ENCODE results near the gene GP1BB. TPM values are rescaled to one million over a fixed set of nuclear protein-coding genes. Genes with fewer than 3 reads are reported as not detected.

The GP1BB gene
- total and polyA plus RNA-seq, 2 of the 13 experiments (the other 11 are each of a cell fraction or from before 2014, with no cell fraction given) = not detected

DNA sequence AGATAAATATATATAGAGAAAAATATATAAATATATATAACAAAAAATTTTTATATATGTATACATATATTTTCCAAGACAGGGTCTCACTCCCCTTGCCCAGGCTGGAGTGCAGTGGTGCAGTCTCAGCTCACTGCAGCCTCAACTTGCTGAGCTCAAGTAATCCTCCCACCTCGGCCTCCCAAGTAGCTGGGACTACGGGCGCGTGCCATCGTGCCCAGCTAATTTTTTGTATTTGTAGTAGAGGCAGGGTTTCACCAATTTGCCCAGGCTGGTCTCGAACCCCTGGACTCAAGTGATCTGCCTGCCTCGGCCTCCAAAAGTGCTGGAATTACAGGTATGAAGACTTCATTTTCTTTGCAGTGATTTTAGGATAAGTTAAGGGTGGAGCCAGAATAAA, 47.9 kb upstream of the GP1BB start:
- no peak for ATAC-seq
- in situ Hi-C loops (cut with HindIII; ENCODE audit: extremely low pct_ligation_motif_present, low pct_unique_long_range_greater_than_20kb) (loop anchor here (5.0 kb wide), 1 partner anchor 47 kb away; the partner anchor contains the start of gene GP1BB), intact Hi-C loops (cut with micrococcal nuclease; ENCODE audit: unreplicated experiment) (no loop called here)
- 17% methylated on average over 7 of the region's 7 CpGs for WGBS (ENCODE audit: low lambda C conversion rate)
- ChIA-PET POLR2A (no interaction called here), CTCF (ENCODE audit: low intra/inter-chr PET ratio, low total read pairs) (no interaction called here)
- H3K27me3 ChIP-seq (ENCODE audit: control insufficient read depth in 1 of 2, insufficient read depth in 2 of 2, low read length in 2 of 2) = peaks cover 0 to 12% of the 10 kb centered on the region in 2 experiments; a peak in 4 of 5 replicates
- H3K27ac ChIP-seq (ENCODE audit: extremely low read length, insufficient read depth, low read length) = no peak overlapping the region
- no peak for FAIRE-seq
- TF ChIP-seq SP140L (CRISPR knock-in tag; IDR thresholded peaks at IDR 0.05; ENCODE audit: borderline replicate concordance) (no peak), NFYB (CRISPR knock-in tag; IDR thresholded peaks at IDR 0.05) (no peak), FOXC1 (CRISPR knock-in tag; IDR thresholded peaks at IDR 0.05; ENCODE audit: borderline replicate concordance) (no peak), HNRNPK (IDR thresholded peaks at IDR 0.05; ENCODE audit: low read depth, low read length, poor library complexity, severe bottlenecking) (no peak), ZFP37 (CRISPR knock-in tag; IDR thresholded peaks at IDR 0.05; ENCODE audit: borderline replicate concordance) (no peak), KDM2A (CRISPR knock-in tag; IDR thresholded peaks at IDR 0.05; ENCODE audit: borderline replicate concordance, low read depth) (no peak), POLR2AphosphoS5 (IDR thresholded peaks at IDR 0.05; ENCODE audit: low read depth, low read length) (no peak), FOXJ3 (CRISPR knock-in tag; IDR thresholded peaks at IDR 0.05; ENCODE audit: borderline replicate concordance) (no peak), ZNF251 (CRISPR knock-in tag; IDR thresholded peaks at IDR 0.05) (no peak), KAT8 (CRISPR knock-in tag; IDR thresholded peaks at IDR 0.05) (no peak), ZEB1 (IDR thresholded peaks at IDR 0.05; ENCODE audit: insufficient replicate concordance, low read depth) (no peak), PAX8 (CRISPR knock-in tag; IDR thresholded peaks at IDR 0.05; ENCODE audit: borderline replicate concordance) (no peak)
- TF ChIP-seq, protein P1, sequence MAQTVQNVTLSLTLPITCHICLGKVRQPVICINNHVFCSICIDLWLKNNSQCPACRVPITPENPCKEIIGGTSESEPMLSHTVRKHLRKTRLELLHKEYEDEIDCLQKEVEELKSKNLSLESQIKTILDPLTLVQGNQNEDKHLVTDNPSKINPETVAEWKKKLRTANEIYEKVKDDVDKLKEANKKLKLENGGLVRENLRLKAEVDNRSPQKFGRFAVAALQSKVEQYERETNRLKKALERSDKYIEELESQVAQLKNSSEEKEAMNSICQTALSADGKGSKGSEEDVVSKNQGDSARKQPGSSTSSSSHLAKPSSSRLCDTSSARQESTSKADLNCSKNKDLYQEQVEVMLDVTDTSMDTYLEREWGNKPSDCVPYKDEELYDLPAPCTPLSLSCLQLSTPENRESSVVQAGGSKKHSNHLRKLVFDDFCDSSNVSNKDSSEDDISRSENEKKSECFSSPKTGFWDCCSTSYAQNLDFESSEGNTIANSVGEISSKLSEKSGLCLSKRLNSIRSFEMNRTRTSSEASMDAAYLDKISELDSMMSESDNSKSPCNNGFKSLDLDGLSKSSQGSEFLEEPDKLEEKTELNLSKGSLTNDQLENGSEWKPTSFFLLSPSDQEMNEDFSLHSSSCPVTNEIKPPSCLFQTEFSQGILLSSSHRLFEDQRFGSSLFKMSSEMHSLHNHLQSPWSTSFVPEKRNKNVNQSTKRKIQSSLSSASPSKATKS (CRISPR knock-in tag; IDR thresholded peaks at IDR 0.05) = no peak
- TF ChIP-seq, protein P2, sequence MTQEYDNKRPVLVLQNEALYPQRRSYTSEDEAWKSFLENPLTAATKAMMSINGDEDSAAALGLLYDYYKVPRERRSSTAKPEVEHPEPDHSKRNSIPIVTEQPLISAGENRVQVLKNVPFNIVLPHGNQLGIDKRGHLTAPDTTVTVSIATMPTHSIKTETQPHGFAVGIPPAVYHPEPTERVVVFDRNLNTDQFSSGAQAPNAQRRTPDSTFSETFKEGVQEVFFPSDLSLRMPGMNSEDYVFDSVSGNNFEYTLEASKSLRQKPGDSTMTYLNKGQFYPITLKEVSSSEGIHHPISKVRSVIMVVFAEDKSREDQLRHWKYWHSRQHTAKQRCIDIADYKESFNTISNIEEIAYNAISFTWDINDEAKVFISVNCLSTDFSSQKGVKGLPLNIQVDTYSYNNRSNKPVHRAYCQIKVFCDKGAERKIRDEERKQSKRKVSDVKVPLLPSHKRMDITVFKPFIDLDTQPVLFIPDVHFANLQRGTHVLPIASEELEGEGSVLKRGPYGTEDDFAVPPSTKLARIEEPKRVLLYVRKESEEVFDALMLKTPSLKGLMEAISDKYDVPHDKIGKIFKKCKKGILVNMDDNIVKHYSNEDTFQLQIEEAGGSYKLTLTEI (CRISPR knock-in tag; conservative IDR thresholded peaks at IDR 0.05) = no peak
- TF ChIP-seq, protein P3, sequence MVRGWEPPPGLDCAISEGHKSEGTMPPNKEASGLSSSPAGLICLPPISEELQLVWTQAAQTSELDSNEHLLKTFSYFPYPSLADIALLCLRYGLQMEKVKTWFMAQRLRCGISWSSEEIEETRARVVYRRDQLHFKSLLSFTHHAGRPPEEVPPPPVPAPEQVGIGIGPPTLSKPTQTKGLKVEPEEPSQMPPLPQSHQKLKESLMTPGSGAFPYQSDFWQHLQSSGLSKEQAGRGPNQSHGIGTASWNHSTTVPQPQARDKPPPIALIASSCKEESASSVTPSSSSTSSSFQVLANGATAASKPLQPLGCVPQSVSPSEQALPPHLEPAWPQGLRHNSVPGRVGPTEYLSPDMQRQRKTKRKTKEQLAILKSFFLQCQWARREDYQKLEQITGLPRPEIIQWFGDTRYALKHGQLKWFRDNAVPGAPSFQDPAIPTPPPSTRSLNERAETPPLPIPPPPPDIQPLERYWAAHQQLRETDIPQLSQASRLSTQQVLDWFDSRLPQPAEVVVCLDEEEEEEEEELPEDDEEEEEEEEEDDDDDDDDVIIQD (CRISPR knock-in tag; IDR thresholded peaks at IDR 0.05; ENCODE audit: low read depth) = no peak
- no peak overlapping the region for H3K4me2 ChIP-seq (ENCODE audit: low read depth, low read length)
- no peaks in the 10 kb centered on the region for H4K20me1 ChIP-seq (ENCODE audit: insufficient read depth, low read length)
- no peaks in the 10 kb centered on the region for H3K79me2 ChIP-seq (ENCODE audit: insufficient read depth, low read length)
- H3K9me3 ChIP-seq (ENCODE audit: low read length) = no peaks in the 10 kb centered on the region
- no peaks in the 10 kb centered on the region for H3K36me3 ChIP-seq (replicated peaks in 1 of 2; ENCODE audit: control insufficient read depth in 1 of 2, insufficient read depth in 2 of 2, low read length in 2 of 2)
- H3K4me1 ChIP-seq (ENCODE audit: insufficient read depth, low read length) = no peaks in the 10 kb centered on the region
- no peak overlapping the region for H3K4me3 ChIP-seq (replicated peaks in 1 of 3; ENCODE audit: insufficient read depth in 1 of 3, low read depth in 2 of 3, low read length in 3 of 3)
- BruUV-seq (replicated peaks) = no TSS peak
- no peak overlapping the region for H2AFZ ChIP-seq (ENCODE audit: low read length)
- H3K9ac ChIP-seq (ENCODE audit: insufficient read depth, low read depth, low read length) = no peak overlapping the region
- DNase-seq (ENCODE audit: low spot score) = no peak

All from HepG2 (cell line).